Endothelial cell of umbilical vein (primary cell): Measurements from ENCODE around the gene NAV2. TPM values are rescaled to one million over a fixed set of nuclear protein-coding genes. Genes with fewer than 3 reads are reported as not detected.
A peak's percentile ranks its signal among the peaks of the same experiment; 100 is the strongest.

Experiments
- BruUV-seq: library from RNA; stranded (reverse); fragments of 400-500 nt; replicated peaks from 2 replicates; lab custom pipeline; 2021; lab: Mats Ljungman, UMichigan
- CTCF ChIA-PET: fragments of 300-600, 350-600 bp; sonication (Branson Sonifier 250); formaldehyde crosslinking; loops from one replicate; lab custom pipeline; 2021; ENCODE audit warnings: antibody characterized with exemption, inconsistent platforms; lab: Charles Lee
- POLR2A ChIA-PET: fragments of 300-600, 350-600 bp; sonication (Branson Sonifier 250); formaldehyde crosslinking; loops from one replicate; lab custom pipeline; 2021; ENCODE audit warnings: antibody characterized with exemption, inconsistent platforms; lab: Charles Lee
- DNase-seq: peaks from one replicate; pipeline ENCODE4 v3.0.0-alpha.2; 2011; ENCODE audit warnings: low read depth, low spot score
- FAIRE-seq: peaks from 2 replicates; lab custom pipeline; 2011; peaks lifted over from hg19 to GRCh38; lab: Jason Lieb, UNC
- H2AFZ ChIP-seq: 2 replicates; pipeline ENCODE4 v1.6.0; 2012; ENCODE audit warnings: low read depth, low read length, control low read depth, inconsistent platforms
- H3K27ac ChIP-seq: 2 replicates; pipeline ENCODE4 v1.5.1; 2011; ENCODE audit warnings: low read depth, mild to moderate bottlenecking, control low read depth, low read length, moderate library complexity; ENCODE audit not compliant: insufficient read depth
- H3K27me3 ChIP-seq, 2 experiments: 2 replicates each; pipeline versions ENCODE4 v1.6.0 to v1.6.1; 2011; ENCODE audit warnings: low read length in 2 of 2, mixed read lengths in 1 of 2; ENCODE audit not compliant: control insufficient read depth in 2 of 2, insufficient read depth in 2 of 2
- H3K36me3 ChIP-seq, 2 experiments: 2 replicates in 1 of 2; 3 replicates in 1 of 2; pipeline ENCODE4 v1.5.1; 2011; ENCODE audit warnings: low read length in 2 of 2, mild to moderate bottlenecking in 1 of 2, moderate library complexity in 1 of 2; ENCODE audit not compliant: control insufficient read depth in 2 of 2, insufficient read depth in 2 of 2; ENCODE audit errors: extremely low read depth in 1 of 2
- H3K4me1 ChIP-seq: 3 replicates; pipeline ENCODE4 v1.5.1; 2011; ENCODE audit warnings: mild to moderate bottlenecking, low read length; ENCODE audit not compliant: control insufficient read depth, insufficient read depth; ENCODE audit errors: extremely low read depth
- H3K4me2 ChIP-seq: 2 replicates; pipeline ENCODE4 v1.6.1; 2011; ENCODE audit warnings: low read length, control low read depth, mixed read lengths; ENCODE audit not compliant: insufficient read depth
- H3K4me3 ChIP-seq, 3 experiments: fragments of 200-600 bp in 1 of 3; sonication (generic), shearing (Covaris generic) in 1 of 3; replicated peaks in 1 of 3; 2 replicates each; pipeline ENCODE4 v1.5.1; 2011 to 2016; ENCODE audit warnings: control low read depth in 3 of 3, low read length in 3 of 3, mild to moderate bottlenecking in 2 of 3, inconsistent platforms in 1 of 3, low read depth in 1 of 3, moderate library complexity in 1 of 3; ENCODE audit not compliant: insufficient read depth in 1 of 3
- H3K79me2 ChIP-seq: 2 replicates; pipeline ENCODE4 v1.6.0; 2012; ENCODE audit warnings: low read length, inconsistent platforms; ENCODE audit not compliant: control insufficient read depth, insufficient read depth
- H3K9ac ChIP-seq: replicated peaks from 2 replicates; pipeline ENCODE3; 2011; ENCODE audit warnings: low read length, control low read depth; ENCODE audit not compliant: insufficient read depth; ENCODE audit errors: extremely low read depth
- H3K9me1 ChIP-seq: replicated peaks from 3 replicates; pipeline ENCODE4 v1.6.0; 2011; ENCODE audit warnings: mild to moderate bottlenecking, low read length; ENCODE audit not compliant: control insufficient read depth, insufficient read depth; ENCODE audit errors: extremely low read depth
- H3K9me3 ChIP-seq: replicated peaks from 2 replicates; pipeline ENCODE4 v1.5.1; 2012; ENCODE audit warnings: low read length, inconsistent platforms; ENCODE audit not compliant: control insufficient read depth, insufficient read depth
- H4K20me1 ChIP-seq: replicated peaks from 2 replicates; pipeline ENCODE3; 2011; ENCODE audit warnings: mild to moderate bottlenecking, low read length; ENCODE audit not compliant: control insufficient read depth, insufficient read depth; ENCODE audit errors: extremely low read depth
- CTCF ChIP-seq, 2 donors: IDR thresholded peaks; 1 replicate in 1 of 2; 2 replicates in 1 of 2; pipeline ENCODE4 v1.5.1; 2011; ENCODE audit warnings: low read length in 2 of 2, mild to moderate bottlenecking in 2 of 2, moderate library complexity in 2 of 2, control low read depth in 1 of 2, inconsistent platforms in 1 of 2, low read depth in 1 of 2; ENCODE audit not compliant: insufficient read depth in 1 of 2; ENCODE audit errors: extremely low read depth in 1 of 2
- EZH2 ChIP-seq: IDR thresholded peaks from 2 replicates; pipeline ENCODE4 v1.6.1; 2012; ENCODE audit warnings: borderline replicate concordance, low read depth, mild to moderate bottlenecking, moderate library complexity, low read length, inconsistent platforms; ENCODE audit not compliant: severe bottlenecking
- FOS ChIP-seq: IDR thresholded peaks from 2 replicates; pipeline ENCODE4 v1.6.1; 2011; ENCODE audit warnings: mild to moderate bottlenecking, low read length, moderate library complexity, borderline replicate concordance; ENCODE audit not compliant: insufficient read depth
- GATA2 ChIP-seq: IDR thresholded peaks from 2 replicates; pipeline ENCODE4 v1.7.0; 2011; ENCODE audit warnings: low read depth, mild to moderate bottlenecking, moderate library complexity, mixed read lengths, low read length; ENCODE audit not compliant: insufficient read length, insufficient read depth
- JUN ChIP-seq: IDR thresholded peaks from 2 replicates; pipeline ENCODE4 v1.6.1; 2011; ENCODE audit warnings: borderline replicate concordance, low read depth; ENCODE audit not compliant: insufficient read length, insufficient read depth
- MYC ChIP-seq: IDR thresholded peaks from one replicate; pipeline ENCODE4 v1.6.1; 2011; ENCODE audit warnings: mild to moderate bottlenecking, low read depth, low read length
- POLR2A ChIP-seq: IDR thresholded peaks from 2 replicates; pipeline ENCODE4 v1.6.1; 2012; ENCODE audit warnings: low read depth, mild to moderate bottlenecking, control low read depth, low read length
- POLR2AphosphoS5 ChIP-seq: IDR thresholded peaks from 2 replicates; pipeline ENCODE4 v1.6.1; 2012; ENCODE audit warnings: low read depth, mild to moderate bottlenecking, control low read depth, low read length, moderate library complexity; ENCODE audit not compliant: insufficient read depth
- dilution Hi-C: fragments of 300-500 bp; cut with MboI; formaldehyde crosslinking; loops from one replicate; pipeline ENCODE4 v1.15.0; 2019; ENCODE audit warnings: low sequenced_read_pairs; ENCODE audit not compliant: extremely low pct_ligation_motif_present
- intact Hi-C: fragments of 100-400 bp; cut with micrococcal nuclease; formaldehyde crosslinking; loops from one replicate; pipeline ENCODE4 v1.10.0; 2022
- polyA plus RNA-seq, 4 experiments: library from polyadenylated mRNA; depleted of rRNA in 3 of 4; stranded (reverse) in 3 of 4; unstranded in 1 of 4; fragments of >200 nt; gene quantifications; 2 replicates each; pipeline versions ENCODE4 v1.2.1 to v1.2.3, GENCODE V29; 2011 to 2012; ENCODE audit warnings: missing spikeins in 1 of 4
- total RNA-seq: library from RNA; stranded (reverse); gene quantifications from 2 replicates; pipeline ENCODE4 v1.2.3, GENCODE V29; 2021
- TF ChIP-seq, protein P1 (sequence below): IDR thresholded peaks from 2 replicates; pipeline ENCODE4 v1.6.1; 2011; ENCODE audit not compliant: insufficient read depth, insufficient read length

NAV2 gene
- total and polyA plus RNA-seq, 2 donors (not counting 3 experiments of a cell fraction or from before 2014, with no cell fraction given) = 10.9 to 68.0 TPM

- Histone ChIP-seq H3K27me3 (no peaks in the 10 kb centered on the region), H3K4me1 (peaks cover 28% of the 10 kb centered on the region), H3K79me2 (peaks cover 27% of the 10 kb centered on the region), H3K9me1 (no peaks in the 10 kb centered on the region), H3K9ac (no peak overlapping the region), H2AFZ (peak overlapping the region; percentile 40), H3K27ac (peak overlapping the region; percentile 65), H3K4me3 (no peak overlapping the region), H3K36me3 (no peaks in the 10 kb centered on the region), H3K4me2 (peak overlapping the region; percentile 37), H3K9me3 (no peaks in the 10 kb centered on the region), H4K20me1 (no peaks in the 10 kb centered on the region)
- DNase-seq = peak; percentile 85
- CTCF ChIA-PET = interaction anchor here (0.7 to 2.5 kb wide), 3 partner anchors 24 to 174 kb away, joined by 3 to 6 read pairs (median 3); no protein-coding TSS in a partner anchor
- peak; percentile 83 for FAIRE-seq
- no peak for TF ChIP-seq CTCF (IDR thresholded peaks at IDR 0.05; ENCODE audit: extremely low read depth in 1 of 2, insufficient read depth in 1 of 2, low read depth in 1 of 2, low read length in 2 of 2)
- TF ChIP-seq MYC = no peak
- TF ChIP-seq POLR2A = no peak
- TF ChIP-seq FOS = no peak
- TF ChIP-seq POLR2AphosphoS5 = no peak
- no peak for TF ChIP-seq JUN
- TF ChIP-seq, protein P1, sequence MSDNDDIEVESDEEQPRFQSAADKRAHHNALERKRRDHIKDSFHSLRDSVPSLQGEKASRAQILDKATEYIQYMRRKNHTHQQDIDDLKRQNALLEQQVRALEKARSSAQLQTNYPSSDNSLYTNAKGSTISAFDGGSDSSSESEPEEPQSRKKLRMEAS = no peak
- no peak for TF ChIP-seq GATA2
- TF ChIP-seq EZH2 = no peak
- POLR2A ChIA-PET = no interaction called here
- intact Hi-C loops = no loop called here
- dilution Hi-C loops = no loop called here
- BruUV-seq = no TSS peak
These were observed 245.6 kb downstream of the NAV2 start for GRCh38 chr11:19958204-19958603.
